Natural killer cell (primary cell): Measurements from ENCODE around the gene TTC28. TPM values are rescaled to one million over a fixed set of nuclear protein-coding genes. Genes with fewer than 3 reads are reported as not detected.

Source experiments
- ATAC-seq, 3 donors: fragments of 150-1000 bp in 2 of 3; fragments of 200-7000 bp in 1 of 3; cut with Tn5 transposase; 1 replicate in 1 of 3; 2 replicates in 2 of 3; pipeline ENCODE4 v1.10.0; 2021; ENCODE audit warnings: mild to moderate bottlenecking in 2 of 3, moderate library complexity in 2 of 3
- DNase-seq, 2 donors: peaks; one replicate each; pipeline versions ENCODE4 v3.0.0 to v3.0.0-alpha.2; 2013 to 2021; ENCODE audit warnings: mixed read lengths in 1 of 2
- H3K27ac ChIP-seq: one replicate; pipeline ENCODE4 v1.5.1; 2013; ENCODE audit warnings: mild to moderate bottlenecking, low read length
- H3K27me3 ChIP-seq: one replicate; pipeline ENCODE4 v1.6.1; 2013; ENCODE audit warnings: low read length; ENCODE audit not compliant: control insufficient read depth, insufficient read depth
- H3K36me3 ChIP-seq: one replicate; pipeline ENCODE4 v1.6.1; 2013; ENCODE audit warnings: low read length; ENCODE audit not compliant: control insufficient read depth, insufficient read depth
- H3K4me1 ChIP-seq: one replicate; pipeline ENCODE4 v1.6.1; 2013; ENCODE audit warnings: low read length; ENCODE audit not compliant: control insufficient read depth, insufficient read depth
- H3K4me3 ChIP-seq: one replicate; pipeline ENCODE4 v1.5.1; 2013; ENCODE audit warnings: low read length
- H3K9me3 ChIP-seq: one replicate; pipeline ENCODE4 v1.6.1; 2013; ENCODE audit warnings: low read length; ENCODE audit not compliant: control insufficient read depth, insufficient read depth
- H3K27ac Mint-ChIP-seq, 2 donors: one replicate each; pipeline ENCODE4 v1.8.0; 2022; ENCODE audit warnings: mild to moderate bottlenecking in 2 of 2, mixed read lengths in 2 of 2, moderate library complexity in 1 of 2
- H3K27me3 Mint-ChIP-seq, 2 donors: one replicate each; pipeline ENCODE4 v1.8.0; 2022; ENCODE audit warnings: low read depth in 2 of 2, mixed read lengths in 2 of 2
- H3K36me3 Mint-ChIP-seq: one replicate; pipeline ENCODE4 v1.8.0; 2022; ENCODE audit warnings: mixed read lengths
- H3K4me1 Mint-ChIP-seq, 2 donors: one replicate each; pipeline ENCODE4 v1.8.0; 2022; ENCODE audit warnings: mixed read lengths in 2 of 2
- H3K4me3 Mint-ChIP-seq: one replicate; pipeline ENCODE4 v1.8.0; 2022; ENCODE audit warnings: mild to moderate bottlenecking, moderate library complexity, mixed read lengths
- H3K9me3 Mint-ChIP-seq, 2 donors: one replicate each; pipeline ENCODE4 v1.8.0; 2022; ENCODE audit warnings: mixed read lengths in 2 of 2
- WGBS: methylation state at CpG from one replicate; pipeline ENCODE4 v1.1.7; 2013; ENCODE audit warnings: missing lambda C conversion rate; ENCODE audit not compliant: insufficient coverage; 5-methylcytosine and 5-hydroxymethylcytosine counted together
- intact Hi-C: fragments of 100-400 bp; cut with micrococcal nuclease; formaldehyde crosslinking; loops from one replicate; pipeline ENCODE4 v1.14.2; 2022
- total RNA-seq, 4 donors: library from RNA; stranded (reverse); fragments of 120-200 nt in 1 of 4; gene quantifications; one replicate each; pipeline versions ENCODE4 v1.2.3 to v1.2.4, GENCODE V29; 2013 to 2022
- TF ChIP-seq, protein P1 (sequence below): fragments of 200-600 bp; IDR thresholded peaks from one replicate; pipeline ENCODE4 v1.8.0; 2022; ENCODE audit warnings: antibody characterized with exemption

The TTC28 gene
- total RNA-seq, 3 donors from 2014 or later (not counting 1 experiment from before 2014, with no cell fraction given): 4.1 to 10.0 (median 8.6) TPM

DNA sequence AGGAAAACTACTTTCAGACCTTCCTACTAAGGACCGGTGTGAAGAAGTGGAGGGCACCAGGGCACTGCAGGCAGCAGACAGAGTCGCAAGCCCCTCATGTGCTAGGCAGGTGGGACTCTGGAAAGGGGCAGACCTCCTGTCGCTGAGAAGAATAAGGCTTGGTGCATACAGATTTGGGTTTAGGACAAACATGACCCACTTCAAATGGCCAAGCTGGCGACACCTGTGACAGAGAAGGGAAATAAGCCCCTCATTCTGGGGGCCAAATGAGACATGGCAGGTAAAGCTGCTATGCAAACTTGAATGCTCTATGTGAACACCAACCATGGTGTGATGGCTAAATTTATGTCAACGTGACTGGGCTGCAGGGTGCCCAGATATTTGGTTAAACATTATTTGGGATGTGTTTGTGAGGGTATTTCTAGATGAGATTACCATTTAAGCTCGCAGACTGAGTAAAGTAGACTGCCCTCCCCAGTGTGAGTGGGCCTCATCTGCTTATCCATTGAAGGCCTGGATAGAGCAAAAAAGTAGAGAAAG lies 648.2 kb downstream of the TTC28 start:
- peaks cover 2 to 23% of the 10 kb centered on the region in 2 donors for H3K27me3 Mint-ChIP-seq
- Histone ChIP-seq H3K36me3 (no peaks in the 10 kb centered on the region), H3K27ac (no peak overlapping the region), H3K27me3 (no peaks in the 10 kb centered on the region), H3K4me1 (no peaks in the 10 kb centered on the region), H3K9me3 (no peaks in the 10 kb centered on the region), H3K4me3 (no peak overlapping the region)
- WGBS: 86% methylated on average over 6 of the region's 6 CpGs
- no peaks in the 10 kb centered on the region for H3K9me3 Mint-ChIP-seq
- H3K4me3 Mint-ChIP-seq: no peak overlapping the region
- intact Hi-C loops: no loop called here
- H3K36me3 Mint-ChIP-seq: no peaks in the 10 kb centered on the region
- DNase-seq: no peak
- no peak for ATAC-seq
- H3K27ac Mint-ChIP-seq: no peak overlapping the region
- H3K4me1 Mint-ChIP-seq: no peaks in the 10 kb centered on the region
- TF ChIP-seq, protein P1, sequence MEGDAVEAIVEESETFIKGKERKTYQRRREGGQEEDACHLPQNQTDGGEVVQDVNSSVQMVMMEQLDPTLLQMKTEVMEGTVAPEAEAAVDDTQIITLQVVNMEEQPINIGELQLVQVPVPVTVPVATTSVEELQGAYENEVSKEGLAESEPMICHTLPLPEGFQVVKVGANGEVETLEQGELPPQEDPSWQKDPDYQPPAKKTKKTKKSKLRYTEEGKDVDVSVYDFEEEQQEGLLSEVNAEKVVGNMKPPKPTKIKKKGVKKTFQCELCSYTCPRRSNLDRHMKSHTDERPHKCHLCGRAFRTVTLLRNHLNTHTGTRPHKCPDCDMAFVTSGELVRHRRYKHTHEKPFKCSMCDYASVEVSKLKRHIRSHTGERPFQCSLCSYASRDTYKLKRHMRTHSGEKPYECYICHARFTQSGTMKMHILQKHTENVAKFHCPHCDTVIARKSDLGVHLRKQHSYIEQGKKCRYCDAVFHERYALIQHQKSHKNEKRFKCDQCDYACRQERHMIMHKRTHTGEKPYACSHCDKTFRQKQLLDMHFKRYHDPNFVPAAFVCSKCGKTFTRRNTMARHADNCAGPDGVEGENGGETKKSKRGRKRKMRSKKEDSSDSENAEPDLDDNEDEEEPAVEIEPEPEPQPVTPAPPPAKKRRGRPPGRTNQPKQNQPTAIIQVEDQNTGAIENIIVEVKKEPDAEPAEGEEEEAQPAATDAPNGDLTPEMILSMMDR: no peak

DNA sequence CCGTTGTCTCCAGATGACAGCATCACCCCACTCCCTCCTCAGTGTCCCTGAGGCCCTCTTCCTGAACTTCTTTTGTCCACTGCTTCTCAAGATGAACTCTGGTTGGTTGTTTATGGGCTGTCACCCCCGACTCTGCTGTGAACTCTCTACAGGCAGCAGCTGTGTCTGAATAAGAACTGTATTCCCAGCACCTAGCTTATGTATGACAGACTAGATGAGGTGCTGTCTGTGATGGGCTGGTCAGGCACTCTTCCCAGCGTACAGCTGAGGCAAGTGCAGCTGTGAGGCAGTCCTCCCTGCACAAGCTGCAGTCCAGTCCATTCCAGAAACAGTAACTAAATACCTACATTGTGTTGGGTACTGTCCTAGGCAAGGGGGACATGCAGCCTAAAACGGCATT lies 649.2 kb downstream of the TTC28 start:
- H3K27ac Mint-ChIP-seq: no peak overlapping the region
- Histone ChIP-seq H3K4me1 (no peaks in the 10 kb centered on the region), H3K27me3 (no peaks in the 10 kb centered on the region), H3K4me3 (no peak overlapping the region), H3K36me3 (no peaks in the 10 kb centered on the region), H3K27ac (no peak overlapping the region), H3K9me3 (no peaks in the 10 kb centered on the region)
- intact Hi-C loops: no loop called here
- peaks cover 0 to 23% of the 10 kb centered on the region in 2 donors for H3K27me3 Mint-ChIP-seq
- H3K9me3 Mint-ChIP-seq: no peaks in the 10 kb centered on the region
- no peaks in the 10 kb centered on the region for H3K36me3 Mint-ChIP-seq
- ATAC-seq (no peak), DNase-seq (no peak)
- TF ChIP-seq, protein P1: no peak
- H3K4me3 Mint-ChIP-seq: no peak overlapping the region
- WGBS: 73% methylated on average over 4 of the region's 4 CpGs
- H3K4me1 Mint-ChIP-seq: no peaks in the 10 kb centered on the region

DNA sequence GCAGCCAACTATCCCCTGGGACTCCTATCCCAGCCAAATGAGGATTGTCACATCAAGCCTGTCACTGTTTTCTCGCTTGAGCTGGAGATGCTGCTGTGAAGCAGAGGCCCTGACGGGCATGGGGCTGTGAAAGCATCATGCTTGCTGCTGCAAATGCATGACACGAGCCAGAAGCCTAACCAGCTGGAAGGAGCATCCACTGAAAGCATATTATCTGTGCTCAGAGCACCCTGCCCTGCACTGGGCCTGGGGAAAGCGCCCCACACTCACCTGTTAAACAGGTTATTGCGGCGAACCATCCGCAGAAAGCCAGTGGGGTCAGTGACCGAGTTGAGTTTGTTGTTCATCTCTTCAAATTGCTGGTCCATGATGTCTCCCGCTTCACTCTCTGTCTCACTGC lies 649.7 kb downstream of the TTC28 start:
- H3K4me3 Mint-ChIP-seq: no peak overlapping the region
- TF ChIP-seq, protein P1: no peak
- H3K27ac Mint-ChIP-seq: no peak overlapping the region
- no peaks in the 10 kb centered on the region for H3K36me3 Mint-ChIP-seq
- ATAC-seq (no peak), DNase-seq (no peak)
- H3K27me3 ChIP-seq: no peaks in the 10 kb centered on the region
- no peaks in the 10 kb centered on the region for H3K4me1 Mint-ChIP-seq
- H3K4me3 ChIP-seq: no peak overlapping the region
- no peaks in the 10 kb centered on the region for H3K9me3 Mint-ChIP-seq
- H3K9me3 ChIP-seq: no peaks in the 10 kb centered on the region
- no peaks in the 10 kb centered on the region for H3K36me3 ChIP-seq
- no peaks in the 10 kb centered on the region for H3K4me1 ChIP-seq
- WGBS: 89% methylated on average over 9 of the region's 9 CpGs
- H3K27me3 Mint-ChIP-seq: peaks cover 0 to 19% of the 10 kb centered on the region in 2 donors
- intact Hi-C loops: loop anchor here (10.0 kb wide), 1 partner anchor 1015 kb away; no protein-coding TSS in a partner anchor
- no peak overlapping the region for H3K27ac ChIP-seq
